DND-41 (cell line): ENCODE data around the gene TEX36.
"Not testable (repeated sequence)": the region's sequence is repeated elsewhere in the genome, so short reads cannot be mapped to it uniquely, and the experiment has no call there.

Source experiments
- ATAC-seq: fragments of 200-7000 bp; cut with Tn5 transposase; 3 replicates; pipeline ENCODE4 v1.9.1; 2021; ENCODE audit warnings: low read depth; ENCODE audit not compliant: insufficient read depth
- DNase-seq: peaks from one replicate; pipeline ENCODE4 v3.0.0-alpha.2; 2020
- H2AFZ ChIP-seq: 2 replicates; pipeline ENCODE4 v1.6.0; 2012; ENCODE audit warnings: low read depth, low read length
- H3K27ac ChIP-seq: 2 replicates; pipeline ENCODE4 v1.5.1; 2012; ENCODE audit warnings: low read length, inconsistent platforms
- H3K27me3 ChIP-seq: fragments of 200-600 bp; sonication (generic); 2 replicates; pipeline ENCODE4 v1.6.0; 2012; ENCODE audit warnings: low read length, mild to moderate bottlenecking, inconsistent platforms; ENCODE audit not compliant: insufficient read depth, poor library complexity
- H3K36me3 ChIP-seq: 2 replicates; pipeline ENCODE4 v1.5.1; 2012; ENCODE audit warnings: low read length, inconsistent platforms; ENCODE audit not compliant: insufficient read depth
- H3K4me1 ChIP-seq: 2 replicates; pipeline ENCODE4 v1.5.1; 2012; ENCODE audit warnings: mild to moderate bottlenecking, low read length; ENCODE audit not compliant: insufficient read depth
- H3K4me2 ChIP-seq: 2 replicates; pipeline ENCODE4 v1.6.0; 2012; ENCODE audit warnings: mild to moderate bottlenecking, moderate library complexity, low read length, inconsistent platforms; ENCODE audit not compliant: insufficient read depth
- H3K4me3 ChIP-seq, 2 experiments: fragments of 200-600 bp in 1 of 2; shearing (Covaris generic) in 1 of 2; 2 replicates each; pipeline ENCODE4 v1.5.1; 2012 to 2016; ENCODE audit warnings: inconsistent platforms in 2 of 2, low read length in 2 of 2, mild to moderate bottlenecking in 2 of 2, low read depth in 1 of 2, moderate library complexity in 1 of 2
- H3K79me2 ChIP-seq: 2 replicates; pipeline ENCODE4 v1.6.0; 2012; ENCODE audit warnings: low read length, inconsistent platforms; ENCODE audit not compliant: insufficient read depth
- H3K9ac ChIP-seq: 2 replicates; pipeline ENCODE4 v1.6.0; 2012; ENCODE audit warnings: low read depth, mild to moderate bottlenecking, inconsistent platforms, low read length, moderate library complexity
- H3K9me3 ChIP-seq: 2 replicates; pipeline ENCODE4 v1.5.1; 2012; ENCODE audit warnings: low read length, moderate library complexity, mild to moderate bottlenecking, inconsistent platforms; ENCODE audit not compliant: insufficient read depth, severe bottlenecking
- H4K20me1 ChIP-seq: 2 replicates; pipeline ENCODE4 v1.6.0; 2012; ENCODE audit warnings: low read length; ENCODE audit not compliant: insufficient read depth
- EZH2 ChIP-seq: IDR thresholded peaks from 3 replicates; pipeline ENCODE4 v1.6.1; 2012; ENCODE audit warnings: borderline replicate concordance, low read depth, mild to moderate bottlenecking, moderate library complexity, low read length, inconsistent platforms; ENCODE audit not compliant: severe bottlenecking
- TF ChIP-seq, protein P1 (sequence below): IDR thresholded peaks from 2 replicates; pipeline ENCODE4 v1.5.1; 2012; ENCODE audit warnings: borderline replicate concordance, low read length, moderate library complexity, mild to moderate bottlenecking; ENCODE audit not compliant: poor library complexity, severe bottlenecking; ENCODE audit errors: extremely low read depth

Gene TEX36

DNA sequence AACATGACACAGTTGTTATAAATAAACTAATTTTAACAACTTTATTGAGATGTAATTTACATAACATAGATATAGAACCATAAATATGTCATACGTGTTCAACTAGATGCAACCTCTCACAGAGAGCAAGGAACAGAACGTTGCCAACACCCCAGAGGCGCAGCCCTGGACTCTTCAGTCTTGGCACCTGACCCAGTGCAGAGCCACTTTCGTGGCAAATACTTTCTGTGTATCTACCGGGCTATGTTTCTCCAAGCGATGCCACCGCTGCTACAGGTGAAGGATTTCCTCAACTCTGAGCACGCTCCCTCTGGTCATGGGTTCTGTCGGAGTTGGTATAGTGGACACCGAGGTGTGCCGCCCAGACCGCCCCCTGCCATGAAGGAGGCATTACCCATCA is 57.4 kb downstream of the TEX36 start:
- H3K36me3 ChIP-seq, result no peaks in the 10 kb centered on the region
- H3K27ac ChIP-seq, result no peak overlapping the region
- peaks cover 5% of the 10 kb centered on the region for H3K27me3 ChIP-seq
- no peak overlapping the region for H2AFZ ChIP-seq
- DNase-seq (no peak), ATAC-seq (no peak)
- no peak for TF ChIP-seq EZH2
- TF ChIP-seq, protein P1, sequence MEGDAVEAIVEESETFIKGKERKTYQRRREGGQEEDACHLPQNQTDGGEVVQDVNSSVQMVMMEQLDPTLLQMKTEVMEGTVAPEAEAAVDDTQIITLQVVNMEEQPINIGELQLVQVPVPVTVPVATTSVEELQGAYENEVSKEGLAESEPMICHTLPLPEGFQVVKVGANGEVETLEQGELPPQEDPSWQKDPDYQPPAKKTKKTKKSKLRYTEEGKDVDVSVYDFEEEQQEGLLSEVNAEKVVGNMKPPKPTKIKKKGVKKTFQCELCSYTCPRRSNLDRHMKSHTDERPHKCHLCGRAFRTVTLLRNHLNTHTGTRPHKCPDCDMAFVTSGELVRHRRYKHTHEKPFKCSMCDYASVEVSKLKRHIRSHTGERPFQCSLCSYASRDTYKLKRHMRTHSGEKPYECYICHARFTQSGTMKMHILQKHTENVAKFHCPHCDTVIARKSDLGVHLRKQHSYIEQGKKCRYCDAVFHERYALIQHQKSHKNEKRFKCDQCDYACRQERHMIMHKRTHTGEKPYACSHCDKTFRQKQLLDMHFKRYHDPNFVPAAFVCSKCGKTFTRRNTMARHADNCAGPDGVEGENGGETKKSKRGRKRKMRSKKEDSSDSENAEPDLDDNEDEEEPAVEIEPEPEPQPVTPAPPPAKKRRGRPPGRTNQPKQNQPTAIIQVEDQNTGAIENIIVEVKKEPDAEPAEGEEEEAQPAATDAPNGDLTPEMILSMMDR, result no peak
- H4K20me1 ChIP-seq, result no peaks in the 10 kb centered on the region
- no peaks in the 10 kb centered on the region for H3K9me3 ChIP-seq
- no peaks in the 10 kb centered on the region for H3K4me1 ChIP-seq
- H3K79me2 ChIP-seq, result no peaks in the 10 kb centered on the region
- no peak overlapping the region for H3K4me3 ChIP-seq
- H3K4me2 ChIP-seq, result no peak overlapping the region
- H3K9ac ChIP-seq, result no peak overlapping the region

DNA sequence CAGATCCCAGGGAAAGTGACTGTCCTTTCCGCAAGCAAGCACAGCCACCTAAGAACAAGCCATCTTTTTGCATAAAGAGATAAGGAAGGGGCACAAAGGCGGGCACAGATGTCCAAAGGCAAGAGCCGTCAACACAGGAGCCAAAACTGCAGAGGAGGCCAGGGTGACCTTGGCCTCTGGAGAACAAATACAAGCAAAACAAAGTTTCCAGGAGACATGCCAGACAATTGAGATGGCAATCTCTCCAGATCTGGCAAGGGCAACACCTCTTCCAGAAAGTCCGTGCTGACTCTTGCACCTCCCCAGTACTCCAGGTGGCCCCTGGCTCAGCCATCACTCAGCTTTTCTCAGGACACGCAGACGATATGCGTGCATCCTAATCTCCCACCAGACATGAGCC is 58.2 kb downstream of the TEX36 start:
- DNase-seq, result no peak
- Histone ChIP-seq H3K4me3 (no peak overlapping the region), H4K20me1 (no peaks in the 10 kb centered on the region), H3K9ac (no peak overlapping the region), H3K27me3 (peaks cover 5% of the 10 kb centered on the region), H3K9me3 (no peaks in the 10 kb centered on the region), H3K4me2 (no peak overlapping the region), H3K79me2 (no peaks in the 10 kb centered on the region), H3K36me3 (no peaks in the 10 kb centered on the region), H3K27ac (no peak overlapping the region), H2AFZ (no peak overlapping the region), H3K4me1 (no peaks in the 10 kb centered on the region)
- no peak for ATAC-seq
- no peak for TF ChIP-seq EZH2
- TF ChIP-seq, protein P1, result no peak

DNA sequence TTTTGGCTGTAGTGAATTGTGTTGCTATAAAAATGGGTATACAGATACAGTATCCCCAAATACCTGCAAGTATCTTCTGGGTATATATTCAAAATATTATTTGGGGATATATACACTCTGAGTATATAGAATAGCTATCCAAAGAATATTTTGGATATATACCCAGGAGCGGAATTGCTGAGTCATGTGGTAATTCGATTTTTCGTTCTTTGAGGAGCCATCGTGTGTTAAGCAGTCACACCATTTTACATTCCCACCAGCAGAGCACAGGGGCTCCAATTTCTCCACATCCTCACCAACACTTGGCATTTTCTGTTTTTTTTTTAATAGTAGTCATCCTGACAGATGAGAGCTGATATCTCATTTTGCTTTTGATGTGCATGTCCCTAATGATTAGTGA is 61.9 kb downstream of the TEX36 start:
- H3K4me2 ChIP-seq, result no peak overlapping the region
- no peaks in the 10 kb centered on the region for H3K36me3 ChIP-seq
- H3K79me2 ChIP-seq, result no peaks in the 10 kb centered on the region
- peaks cover 2% of the 10 kb centered on the region for H3K27me3 ChIP-seq
- H3K4me1 ChIP-seq, result no peaks in the 10 kb centered on the region
- H3K9me3 ChIP-seq, result no peaks in the 10 kb centered on the region
- DNase-seq, result no peak
- no peak overlapping the region for H3K27ac ChIP-seq
- H3K4me3 ChIP-seq, result no peak overlapping the region
- no peak overlapping the region for H3K9ac ChIP-seq
- no peak overlapping the region for H2AFZ ChIP-seq
- TF ChIP-seq EZH2, result no peak
- TF ChIP-seq, protein P1, result no peak
- H4K20me1 ChIP-seq, result no peaks in the 10 kb centered on the region
- ATAC-seq, result no peak

DNA sequence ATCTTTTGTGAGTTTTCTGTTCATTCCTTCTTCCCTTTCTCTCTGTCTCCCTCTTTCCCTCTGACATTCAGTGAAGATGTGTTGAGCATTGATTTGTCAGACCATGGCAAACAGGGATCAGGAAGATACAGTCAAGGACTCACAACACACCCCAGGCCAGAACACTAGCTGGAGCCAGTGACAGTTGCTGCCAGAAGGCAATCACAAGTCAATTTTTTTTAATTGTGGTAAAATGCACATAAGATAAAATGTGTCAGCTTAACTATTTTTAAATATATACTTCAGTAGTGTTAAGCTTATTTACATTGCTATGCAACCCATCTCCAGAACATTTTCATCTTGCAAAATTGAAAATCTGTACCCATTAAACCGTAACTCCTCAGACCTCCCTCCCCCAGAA is 62.6 kb downstream of the TEX36 start:
- Histone ChIP-seq H4K20me1 (no peaks in the 10 kb centered on the region), H2AFZ (no peak overlapping the region), H3K9ac (no peak overlapping the region), H3K4me3 (no peak overlapping the region), H3K27me3 (no peaks in the 10 kb centered on the region), H3K4me1 (no peaks in the 10 kb centered on the region), H3K4me2 (no peak overlapping the region), H3K36me3 (no peaks in the 10 kb centered on the region), H3K27ac (no peak overlapping the region), H3K79me2 (no peaks in the 10 kb centered on the region), H3K9me3 (no peaks in the 10 kb centered on the region)
- no peak for ATAC-seq
- no peak for DNase-seq
- no peak for TF ChIP-seq EZH2
- TF ChIP-seq, protein P1, result no peak

DNA sequence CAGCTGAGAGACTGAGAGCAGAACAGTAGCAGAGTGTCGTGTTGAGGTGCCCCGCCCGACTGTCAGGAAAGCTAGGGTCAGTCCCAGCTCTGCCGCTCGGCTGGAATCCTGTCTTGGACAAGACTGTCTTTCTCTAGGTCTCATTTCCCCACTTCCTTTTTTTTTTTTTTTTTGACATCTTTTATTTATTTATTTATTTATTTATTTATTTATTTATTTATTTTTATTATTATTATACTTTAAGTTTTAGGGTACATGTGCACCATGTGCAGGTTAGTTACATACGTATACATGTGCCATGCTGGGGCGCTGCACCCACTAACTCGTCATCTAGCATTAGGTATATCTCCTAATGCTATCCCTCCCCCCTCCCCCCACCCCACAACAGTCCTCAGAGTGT is 69.9 kb downstream of the TEX36 start:
- H3K9me3 ChIP-seq, H3K27me3 ChIP-seq, H3K4me3 ChIP-seq, DNase-seq, H3K4me1 ChIP-seq, H3K36me3 ChIP-seq, H3K27ac ChIP-seq, H2AFZ ChIP-seq, H3K9ac ChIP-seq, H3K4me2 ChIP-seq, H3K79me2 ChIP-seq, H4K20me1 ChIP-seq, ATAC-seq: not testable (repeated sequence)
